Tibial nerve (tissue), 4 donors: ENCODE data around the gene DNAAF5. TPM values are rescaled to one million over a fixed set of nuclear protein-coding genes. Genes with fewer than 3 reads are reported as not detected.
"Not testable (repeated sequence)": the region's sequence is repeated elsewhere in the genome, so short reads cannot be mapped to it uniquely, and the experiment has no call there.

Source experiments
- DNase-seq, 2 donors: peaks; one replicate each; pipeline ENCODE4 v3.0.0-alpha.2; 2019; ENCODE audit warnings: low spot score in 2 of 2
- H3K27ac ChIP-seq, 4 donors: fragments of 200-600 bp; sonication (generic) in 3 of 4; one replicate each; pipeline ENCODE4 v1.5.1; 2017 to 2019; ENCODE audit warnings: mild to moderate bottlenecking in 1 of 4
- H3K27me3 ChIP-seq, 2 donors: fragments of 200-600 bp; sonication (generic) in 1 of 2; one replicate each; pipeline versions ENCODE4 v1.5.1 to v1.6.0; 2017 to 2019
- H3K36me3 ChIP-seq, 3 donors: fragments of 200-600 bp; sonication (generic); one replicate each; pipeline ENCODE4 v1.5.1; 2018 to 2019
- H3K4me1 ChIP-seq, 4 donors: fragments of 200-600 bp; sonication (generic) in 3 of 4; one replicate each; pipeline ENCODE4 v1.5.1; 2017 to 2019
- H3K4me3 ChIP-seq, 4 donors: fragments of 200-600 bp; sonication (generic) in 3 of 4; one replicate each; pipeline ENCODE4 v1.5.1; 2017 to 2019; ENCODE audit warnings: mild to moderate bottlenecking in 1 of 4, moderate library complexity in 1 of 4
- H3K9me3 ChIP-seq, 4 donors: fragments of 200-600 bp; sonication (generic) in 3 of 4; one replicate each; pipeline ENCODE4 v1.5.1; 2017 to 2019
- CTCF ChIP-seq, 5 experiments: fragments of 200-600 bp in 3 of 5; fragments of 450-650 bp in 2 of 5; sonication (generic) in 3 of 5; IDR thresholded peaks; one replicate each; pipeline ENCODE4 v1.5.1; 2016 to 2019; ENCODE audit warnings: antibody characterized with exemption in 5 of 5, mild to moderate bottlenecking in 3 of 5, moderate library complexity in 2 of 5
- EP300 ChIP-seq, 2 donors: sonication (generic); formaldehyde crosslinking; IDR thresholded peaks; one replicate each; pipeline ENCODE4 v1.6.1; 2017; ENCODE audit warnings: antibody characterized with exemption in 2 of 2, mild to moderate bottlenecking in 1 of 2
- POLR2A ChIP-seq, 2 donors: fragments of 450-650 bp; IDR thresholded peaks; one replicate each; pipeline ENCODE4 v1.6.1; 2017; ENCODE audit warnings: antibody characterized with exemption in 2 of 2, mild to moderate bottlenecking in 2 of 2, moderate library complexity in 2 of 2
- WGBS, 2 donors: methylation state at CpG; one replicate each; pipeline ENCODE4 v1.1.5; 2018; 5-methylcytosine and 5-hydroxymethylcytosine counted together
- total RNA-seq, 4 donors: library from RNA; depleted of rRNA; stranded (reverse); fragments of >200 nt; gene quantifications; one replicate each; pipeline ENCODE4 v1.1.0, GENCODE V29; 2016

The DNAAF5 gene
- total RNA-seq, 4 donors from 2014 or later: 26.0 to 56.7 (median 41.6) TPM

- TF ChIP-seq EP300 (IDR thresholded peaks at IDR 0.05) (no peak), CTCF (IDR thresholded peaks at IDR 0.05) (no peak), POLR2A (IDR thresholded peaks at IDR 0.05) (no peak)
- Histone ChIP-seq H3K27ac (peak overlapping the region in 1 of 4 donors; percentile 69), H3K4me3 (no peak overlapping the region), H3K27me3 (no peaks in the 10 kb centered on the region), H3K36me3 (no peaks in the 10 kb centered on the region), H3K9me3 (no peaks in the 10 kb centered on the region), H3K4me1 (peaks cover 0 to 15% (median 6%) of the 10 kb centered on the region in 4 donors)
- DNase-seq: no peak
- 41 to 53% methylated on average over 10 of the region's 10 CpGs for WGBS, 2 donors
Observed at GRCh38 chr7:803243-803635, 76.7 kb downstream of the DNAAF5 start.

- 85 to 99% methylated on average over 4 of the region's 4 CpGs for WGBS, 2 donors
- H3K4me1 ChIP-seq: peaks cover 0 to 15% (median 6%) of the 10 kb centered on the region in 4 donors
- not testable (repeated sequence) for DNase-seq, H3K9me3 ChIP-seq, H3K4me3 ChIP-seq, H3K27me3 ChIP-seq, H3K36me3 ChIP-seq, H3K27ac ChIP-seq
Observed at GRCh38 chr7:803796-804195, 77.3 kb downstream of the DNAAF5 start.

DNA sequence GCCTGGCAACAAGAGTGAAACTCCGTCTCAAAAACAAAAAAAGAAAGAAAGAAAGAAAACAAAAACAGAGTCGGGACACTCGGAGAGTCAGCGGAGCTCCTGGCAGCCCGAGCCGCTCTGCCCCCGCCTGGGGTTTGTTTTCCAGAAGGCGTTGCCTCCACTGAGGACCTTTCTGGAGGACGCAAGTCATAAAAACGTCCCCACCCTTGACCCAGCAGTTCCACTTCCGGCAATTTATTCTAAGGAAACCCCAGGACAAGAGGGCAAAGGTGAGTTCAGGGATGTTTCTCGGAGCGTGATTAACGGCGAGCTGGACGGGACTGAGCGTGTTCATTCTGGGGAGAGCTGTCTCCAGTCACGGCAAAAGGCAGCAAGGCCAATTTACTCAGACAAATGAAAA, 78.8 kb downstream of the DNAAF5 start:
- WGBS, 2 donors: 32 to 37% methylated on average over 18 of the region's 18 CpGs
- TF ChIP-seq POLR2A (IDR thresholded peaks at IDR 0.05): no peak
- TF ChIP-seq EP300 (IDR thresholded peaks at IDR 0.05): peak; percentile 33 to 76
- Histone ChIP-seq H3K4me1 (peaks cover 0 to 15% (median 6%) of the 10 kb centered on the region in 4 donors), H3K36me3 (no peaks in the 10 kb centered on the region), H3K9me3 (no peaks in the 10 kb centered on the region), H3K27me3 (no peaks in the 10 kb centered on the region), H3K4me3 (peak overlapping the region in 1 of 4 donors; percentile 11), H3K27ac (peak overlapping the region in 3 of 4 donors; percentile 40 to 81 (median 78))
- DNase-seq: peak; percentile 47 to 51

DNA sequence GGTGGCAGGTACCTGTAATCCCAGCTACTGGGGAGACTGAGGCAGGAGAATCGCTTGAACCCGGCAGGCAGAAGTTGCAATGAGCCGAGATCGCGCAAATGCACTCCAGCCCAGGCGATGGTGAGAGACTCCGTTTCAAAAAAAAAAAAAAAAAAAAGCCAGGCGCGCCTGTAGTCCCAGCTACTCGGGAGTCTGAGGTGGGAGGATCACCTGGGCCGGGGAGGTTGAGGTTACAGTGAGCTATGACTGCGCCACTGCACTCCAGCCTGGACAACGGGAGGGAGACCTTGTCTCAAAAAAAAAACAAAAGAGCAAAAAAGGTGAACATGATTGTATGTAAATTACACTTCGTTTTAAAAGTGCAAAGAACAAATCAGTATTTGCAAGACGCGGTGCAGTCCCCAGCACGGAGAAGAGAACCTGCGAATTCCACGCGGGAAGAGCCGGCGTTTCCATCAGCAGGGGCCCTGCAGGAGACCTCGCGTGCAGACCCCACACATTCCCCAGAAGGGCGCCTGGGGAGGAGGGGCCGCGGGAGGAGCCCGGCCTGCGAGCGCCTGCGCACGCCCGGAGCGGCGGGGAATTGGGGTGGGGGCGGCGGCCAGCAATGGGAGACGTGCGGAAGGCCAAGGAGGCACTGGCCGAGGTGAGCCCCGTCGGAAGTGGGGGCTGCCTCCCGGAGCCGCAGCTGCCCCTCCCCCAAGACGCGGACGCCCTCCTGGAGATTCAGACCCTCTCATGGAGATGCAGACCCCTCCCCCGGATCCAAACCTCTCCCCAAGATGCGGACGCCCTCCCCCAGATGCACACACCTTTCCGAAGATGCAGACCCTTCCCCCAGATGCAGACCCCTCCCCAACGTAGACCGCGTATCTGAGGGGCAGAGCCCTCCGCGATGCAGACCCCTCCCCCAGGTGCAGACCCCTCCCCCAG, 89.1 kb downstream of the DNAAF5 start:
- Histone ChIP-seq H3K36me3 (no peaks in the 10 kb centered on the region), H3K9me3 (no peaks in the 10 kb centered on the region), H3K27me3 (no peaks in the 10 kb centered on the region), H3K4me3 (peak overlapping the region; percentile 31 to 98 (median 68)), H3K4me1 (peaks cover 0 to 64% (median 29%) of the 10 kb centered on the region in 4 donors), H3K27ac (peak overlapping the region in 3 of 4 donors; percentile 58 to 93 (median 92))
- 32 to 39% methylated on average over 31 to 34 of the region's 56 CpGs for WGBS, 2 donors
- TF ChIP-seq EP300 (IDR thresholded peaks at IDR 0.05) (no peak), CTCF (IDR thresholded peaks at IDR 0.05) (no peak), POLR2A (IDR thresholded peaks at IDR 0.05) (no peak)
- DNase-seq: no peak

DNA sequence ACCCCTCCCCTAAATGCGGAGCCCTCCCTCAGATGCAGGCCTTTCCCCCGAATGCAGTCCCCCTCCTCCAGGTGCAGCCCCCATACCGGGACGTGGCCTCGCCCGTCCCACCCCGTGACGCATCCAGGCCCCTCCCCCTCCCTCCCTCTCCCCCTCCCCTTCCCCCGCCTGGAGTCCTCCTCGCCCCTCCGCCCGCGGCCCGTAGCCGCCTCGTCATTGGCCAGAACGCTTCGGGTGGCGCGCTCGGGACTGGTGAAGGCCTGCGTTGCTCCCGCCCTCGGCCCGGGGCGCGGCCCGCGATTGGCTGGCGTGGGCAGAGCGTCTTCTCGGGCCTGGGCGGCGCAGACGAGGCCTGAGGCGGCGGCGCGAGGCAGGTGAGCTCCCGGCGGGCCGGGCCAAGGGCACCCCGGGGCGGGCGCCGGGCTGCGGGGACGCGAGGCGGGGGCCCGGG, 89.8 kb downstream of the DNAAF5 start:
- Histone ChIP-seq H3K4me1 (peaks cover 0 to 71% (median 30%) of the 10 kb centered on the region in 4 donors), H3K36me3 (no peaks in the 10 kb centered on the region), H3K9me3 (no peaks in the 10 kb centered on the region), H3K27me3 (no peaks in the 10 kb centered on the region), H3K4me3 (peak overlapping the region; percentile 31 to 98 (median 68)), H3K27ac (peak overlapping the region; percentile 81 to 93 (median 88))
- WGBS, 2 donors: 0% methylated on average over 1 of the region's 51 CpGs; no CpG with 5 or more reads in 1 of the 2 donors
- peak; percentile 95 to 98 for DNase-seq
- peak in 1 of 2 donors; percentile 78 for TF ChIP-seq EP300 (IDR thresholded peaks at IDR 0.05)
- peak in 1 of 2 donors; percentile 83 for TF ChIP-seq POLR2A (IDR thresholded peaks at IDR 0.05)
- TF ChIP-seq CTCF (IDR thresholded peaks at IDR 0.05): peak in 1 of 5 experiments; percentile 5
